Measurements from ENCODE around the gene NTS.

NTS gene

DNA sequence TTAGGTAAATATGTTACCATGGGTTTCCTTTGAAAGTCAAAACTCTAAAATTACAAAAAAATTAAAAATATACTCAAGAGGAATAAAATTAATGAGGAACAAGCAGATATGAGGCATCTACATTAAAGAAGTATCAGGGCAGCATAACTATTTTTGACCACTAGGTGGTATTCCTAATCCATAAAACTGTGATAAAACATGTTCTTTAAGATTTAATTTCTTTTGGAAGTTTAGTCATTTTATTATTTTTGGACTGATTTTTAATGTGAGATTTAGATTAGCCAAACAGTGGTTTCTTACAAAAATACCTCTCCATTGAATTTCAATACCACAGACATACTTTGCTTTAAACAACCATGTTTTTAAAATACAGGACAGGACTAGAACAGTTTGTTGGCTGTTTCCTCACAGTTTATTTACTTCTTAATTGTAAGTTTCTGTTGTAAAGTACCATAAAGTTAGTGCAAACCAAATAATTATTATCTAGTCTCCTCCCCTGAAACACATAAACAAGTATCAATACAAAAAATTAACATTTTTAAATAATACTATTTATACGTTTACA, 49.8 kb downstream of the NTS start:
- DNase-seq: no peak

DNA sequence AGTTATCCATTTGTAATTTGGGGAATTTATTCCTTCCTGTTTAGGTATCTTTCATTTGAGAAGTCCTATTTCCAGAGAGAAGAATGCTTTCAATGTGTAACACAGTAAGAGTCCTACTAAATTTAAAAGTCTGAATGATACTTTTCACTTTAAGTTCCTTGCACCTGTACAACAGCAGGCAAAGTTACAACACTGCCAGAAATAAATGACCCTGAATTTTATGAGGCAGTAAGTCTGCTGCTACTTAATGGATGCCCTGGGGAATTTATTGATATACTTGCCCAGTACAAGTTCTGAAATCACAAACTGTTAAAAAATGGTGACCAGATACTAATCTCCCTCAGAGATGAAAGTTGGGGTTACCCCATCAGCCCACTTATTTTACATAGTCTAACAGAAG, 53.1 kb downstream of the NTS start:
- no peak for DNase-seq
